K562 (cell line): ENCODE measurements around the gene NRSN2. TPM values are rescaled to one million over a fixed set of nuclear protein-coding genes. Genes with fewer than 3 reads are reported as not detected.

Experiments
- CTBP1 ChIP-seq: fragments of 450-650 bp; IDR thresholded peaks from 2 replicates; pipeline ENCODE4 v1.6.1; 2016; ENCODE audit warnings: borderline replicate concordance
- E2F6 ChIP-seq, 2 experiments: IDR thresholded peaks; 2 replicates each; pipeline ENCODE4 v1.6.1; 2011; ENCODE audit warnings: borderline replicate concordance in 1 of 2, control low read depth in 1 of 2, low read depth in 1 of 2, low read length in 1 of 2, mild to moderate bottlenecking in 1 of 2, mixed read lengths in 1 of 2, moderate library complexity in 1 of 2; ENCODE audit not compliant: insufficient read depth in 1 of 2, insufficient read length in 1 of 2, poor library complexity in 1 of 2, severe bottlenecking in 1 of 2; ENCODE audit errors: extremely low read depth in 1 of 2
- GTF3C2 ChIP-seq: IDR thresholded peaks from 3 replicates; pipeline ENCODE4 v1.6.1; 2011; ENCODE audit warnings: borderline replicate concordance, mild to moderate bottlenecking, moderate library complexity; ENCODE audit not compliant: insufficient read length; ENCODE audit errors: extremely low read depth
- ILK ChIP-seq: fragments of 450-650 bp; IDR thresholded peaks from 2 replicates; pipeline ENCODE4 v1.6.1; 2016; ENCODE audit warnings: missing genetic modification characterization, low read depth, mild to moderate bottlenecking, missing compliant biosample characterization, moderate library complexity, borderline replicate concordance
- MAZ ChIP-seq, 2 experiments: fragments of 450-650 bp in 1 of 2; sonication (generic) in 1 of 2; formaldehyde crosslinking; IDR thresholded peaks in 1 of 2; conservative IDR thresholded peaks in 1 of 2; 2 replicates each; pipeline versions ENCODE4 v1.4.0 to v1.5.0; 2020; ENCODE audit warnings: mild to moderate bottlenecking in 1 of 2, missing genetic modification reagents in 1 of 2
- MCM3 ChIP-seq: fragments of 450-650 bp; IDR thresholded peaks from 2 replicates; pipeline ENCODE4 v1.6.1; 2016
- PBX2 ChIP-seq, 2 experiments: IDR thresholded peaks in 1 of 2; conservative IDR thresholded peaks in 1 of 2; 2 replicates each; pipeline ENCODE4 v1.6.1; 2016; ENCODE audit warnings: low read depth in 2 of 2, mild to moderate bottlenecking in 1 of 2, missing compliant biosample characterization in 1 of 2, missing genetic modification characterization in 1 of 2, moderate library complexity in 1 of 2
- SETDB1 ChIP-seq: IDR thresholded peaks from one replicate; pipeline ENCODE4 v1.6.1; 2012; ENCODE audit warnings: low read length, control low read depth, inconsistent platforms
- STAG1 ChIP-seq: sonication (generic); formaldehyde crosslinking; IDR thresholded peaks from 2 replicates; pipeline ENCODE4 v1.5.0; 2020; ENCODE audit warnings: missing genetic modification reagents, borderline replicate concordance
- TAF1 ChIP-seq: IDR thresholded peaks from 2 replicates; pipeline ENCODE4 v1.6.1; 2011; ENCODE audit warnings: mild to moderate bottlenecking, low read length, moderate library complexity; ENCODE audit not compliant: insufficient read depth, control insufficient read depth, severe bottlenecking; ENCODE audit errors: extremely low read depth
- TRIM28 ChIP-seq: fragments of 450-650 bp; IDR thresholded peaks from 2 replicates; pipeline ENCODE4 v1.6.1; 2017
- ZFP30 ChIP-seq: fragments of 250-450 bp; sonication (Bioruptor Pico); IDR thresholded peaks from 2 replicates; pipeline ENCODE4 v1.8.0; 2022; ENCODE audit warnings: moderate library complexity, mild to moderate bottlenecking, inconsistent platforms, borderline replicate concordance
- ZNF143 ChIP-seq: sonication (generic); formaldehyde crosslinking; IDR thresholded peaks from 2 replicates; pipeline ENCODE4 v1.9.0; 2022; ENCODE audit warnings: mild to moderate bottlenecking, missing genetic modification reagents
- ZSCAN32 ChIP-seq: fragments of 450-650 bp; formaldehyde crosslinking; IDR thresholded peaks from 2 replicates; pipeline ENCODE4 v1.4.0; 2020; ENCODE audit warnings: mild to moderate bottlenecking, moderate library complexity
- polyA plus RNA-seq, 8 experiments: library from polyadenylated mRNA; depleted of rRNA in 4 of 8; stranded (reverse) in 5 of 8; unstranded in 3 of 8; fragments of >200 nt; fragmentation: Nextera tagmentation in 2 of 8; fragmentation: Illumina TruSeq in 1 of 8; extraction: Ambion mirVana in 2 of 8; extraction: Trizol in 1 of 8; gene quantifications; 2 replicates each; pipeline versions ENCODE4 v1.2.1 to v1.2.3, GENCODE V29; 2011 to 2014; ENCODE audit warnings: inconsistent platforms in 1 of 8, missing spikeins in 1 of 8
- total RNA-seq, 7 experiments: library from RNA; depleted of rRNA in 6 of 7; stranded (reverse); fragments of >200 nt in 6 of 7; fragmentation: Illumina TruSeq in 2 of 7; extraction: Trizol in 2 of 7; gene quantifications; 2 replicates each; pipeline versions ENCODE4 v1.2.1 to v1.2.3, GENCODE V29; 2011 to 2021; ENCODE audit warnings: low replicate concordance in 1 of 7
- TF ChIP-seq, protein P1 (sequence below): fragments of 250-450 bp; sonication (Bioruptor Pico); IDR thresholded peaks from 2 replicates; pipeline ENCODE4 v1.8.0; 2021; ENCODE audit warnings: mild to moderate bottlenecking, moderate library complexity

NRSN2 gene
- total and polyA plus RNA-seq, 9 of the 15 experiments (the other 6 are each of a cell fraction or from before 2014, with no cell fraction given): 7.5 to 29.7 (median 11.1) TPM

DNA sequence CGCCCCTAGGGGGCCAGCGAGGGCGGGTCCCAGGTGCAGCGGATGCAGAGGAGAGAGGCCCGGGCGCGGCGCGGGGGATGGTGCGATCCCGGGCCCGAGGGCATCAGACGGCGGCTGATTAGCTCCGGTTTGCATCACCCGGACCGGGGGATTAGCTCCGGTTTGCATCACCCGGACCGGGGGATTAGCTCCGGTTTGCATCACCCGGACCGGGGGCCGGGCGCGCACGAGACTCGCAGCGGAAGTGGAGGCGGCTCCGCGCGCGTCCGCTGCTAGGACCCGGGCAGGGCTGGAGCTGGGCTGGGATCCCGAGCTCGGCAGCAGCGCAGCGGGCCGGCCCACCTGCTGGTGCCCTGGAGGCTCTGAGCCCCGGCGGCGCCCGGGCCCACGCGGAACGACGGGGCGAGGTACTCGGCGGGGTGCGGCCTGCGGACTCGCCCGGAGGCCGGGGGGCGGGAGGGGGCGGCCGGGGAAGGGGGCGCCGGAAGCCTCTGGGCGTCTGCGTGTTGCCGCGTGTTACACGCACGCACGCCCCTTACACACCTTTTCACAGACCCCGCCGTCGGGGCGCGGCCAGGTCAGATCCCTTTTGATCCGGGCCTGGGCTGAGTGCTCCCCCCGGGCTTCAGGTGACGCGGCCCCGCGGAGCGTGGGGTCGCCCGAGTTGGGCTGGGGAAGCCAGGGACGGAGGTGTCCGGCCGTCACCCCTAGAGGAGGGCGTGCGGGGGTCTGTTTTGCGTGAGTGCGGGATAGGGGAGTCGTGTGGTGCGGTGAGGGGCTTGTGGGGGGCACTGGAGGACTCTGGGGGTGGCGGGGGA, 34.1 kb downstream of the NRSN2 start (continued):
- TF ChIP-seq TAF1: peak; percentile 67
- TF ChIP-seq MCM3: no peak
- TF ChIP-seq ZNF143 (CRISPR knock-in tag): peak; percentile 31; the same call in 1 of the 2 replicates
- peak; percentile 98 for TF ChIP-seq ZSCAN32 (CRISPR knock-in tag)
- TF ChIP-seq STAG1 (CRISPR knock-in tag): peak; percentile 19; the same call in 1 of the 2 replicates
- TF ChIP-seq TRIM28: no peak
- TF ChIP-seq MAZ (CRISPR knock-in tag; conservative IDR thresholded peaks at IDR 0.05 in 1 of 2, IDR thresholded peaks at IDR 0.05 in 1 of 2): peak; percentile 82 to 90
- peak; percentile 96 for TF ChIP-seq CTBP1
- no peak for TF ChIP-seq PBX2 (CRISPR knock-in tag; IDR thresholded peaks at IDR 0.05; ENCODE audit: low read depth)
- TF ChIP-seq PBX2 (tag; conservative IDR thresholded peaks at IDR 0.05; ENCODE audit: low read depth): no peak
- TF ChIP-seq ZFP30: no peak
- TF ChIP-seq ILK (tag): no peak
- no peak for TF ChIP-seq E2F6 (IDR thresholded peaks at IDR 0.05; ENCODE audit: borderline replicate concordance in 1 of 2, extremely low read depth in 1 of 2, insufficient read depth in 1 of 2, insufficient read length in 1 of 2, low read depth in 1 of 2, low read length in 1 of 2, poor library complexity in 1 of 2, severe bottlenecking in 1 of 2)
- TF ChIP-seq, protein P1, sequence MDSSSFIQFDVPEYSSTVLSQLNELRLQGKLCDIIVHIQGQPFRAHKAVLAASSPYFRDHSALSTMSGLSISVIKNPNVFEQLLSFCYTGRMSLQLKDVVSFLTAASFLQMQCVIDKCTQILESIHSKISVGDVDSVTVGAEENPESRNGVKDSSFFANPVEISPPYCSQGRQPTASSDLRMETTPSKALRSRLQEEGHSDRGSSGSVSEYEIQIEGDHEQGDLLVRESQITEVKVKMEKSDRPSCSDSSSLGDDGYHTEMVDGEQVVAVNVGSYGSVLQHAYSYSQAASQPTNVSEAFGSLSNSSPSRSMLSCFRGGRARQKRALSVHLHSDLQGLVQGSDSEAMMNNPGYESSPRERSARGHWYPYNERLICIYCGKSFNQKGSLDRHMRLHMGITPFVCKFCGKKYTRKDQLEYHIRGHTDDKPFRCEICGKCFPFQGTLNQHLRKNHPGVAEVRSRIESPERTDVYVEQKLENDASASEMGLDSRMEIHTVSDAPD (CRISPR knock-in tag): no peak
- TF ChIP-seq SETDB1: no peak
- no peak for TF ChIP-seq GTF3C2
